Activated CD4-positive, alpha-beta T cell treated with anti-CD3 and anti-CD28 coated beads for 4 hours (primary cell): ENCODE results near the gene PRR18.

Source experiments
- DNase-seq, 2 donors: peaks; one replicate each; pipeline ENCODE4 v3.0.0-alpha.2; 2020

PRR18 gene

GRCh38 chr6:166274163-166274562, 34.0 kb downstream of the PRR18 start:
- DNase-seq = no peak

GRCh38 chr6:166271376-166271765, 36.8 kb downstream of the PRR18 start:
- DNase-seq = no peak

GRCh38 chr6:166270706-166271375, 37.4 kb downstream of the PRR18 start:
- no peak for DNase-seq

GRCh38 chr6:166269301-166270039, 38.7 kb downstream of the PRR18 start:
- no peak for DNase-seq

GRCh38 chr6:166268431-166268830, 39.8 kb downstream of the PRR18 start:
- no peak for DNase-seq

- DNase-seq = no peak
Measured at GRCh38 chr6:166267526-166267925, 40.7 kb downstream of the PRR18 start.

GRCh38 chr6:166266336-166266735, 41.9 kb downstream of the PRR18 start:
- DNase-seq = no peak

- DNase-seq = no peak
Measured at GRCh38 chr6:166262743-166263515, 45.3 kb downstream of the PRR18 start.

GRCh38 chr6:166259296-166259977, 48.8 kb downstream of the PRR18 start:
- peak in 1 of 2 donors; percentile 23 for DNase-seq

GRCh38 chr6:166258854-166259276, 49.3 kb downstream of the PRR18 start:
- DNase-seq = peak in 1 of 2 donors; percentile 65

- DNase-seq = peak in 1 of 2 donors; percentile 69
Measured at GRCh38 chr6:166257911-166258318, 50.3 kb downstream of the PRR18 start.
